Mesenchymal stem cell (in vitro differentiated cells and primary cell): ENCODE measurements around the gene TNFSF9.
"Not testable (repeated sequence)": the region's sequence is repeated elsewhere in the genome, so short reads cannot be mapped to it uniquely, and the experiment has no call there.

ENCODE experiments used
- DNase-seq: peaks from one replicate; pipeline ENCODE4 v3.0.0-alpha.2; 2013
- H2AFZ ChIP-seq: one replicate; pipeline ENCODE4 v1.6.1; 2013; ENCODE audit warnings: low read depth, mild to moderate bottlenecking, control low read depth, inconsistent platforms, low read length, moderate library complexity
- H2AK5ac ChIP-seq: 2 replicates; pipeline ENCODE4 v1.6.1; 2013; ENCODE audit warnings: low read length, moderate library complexity, mild to moderate bottlenecking, inconsistent platforms; ENCODE audit not compliant: severe bottlenecking
- H2BK120ac ChIP-seq: one replicate; pipeline ENCODE4 v1.6.1; 2013; ENCODE audit warnings: low read depth, mild to moderate bottlenecking, inconsistent platforms, low read length, moderate library complexity
- H2BK12ac ChIP-seq, 2 experiments: one replicate each; pipeline ENCODE4 v1.6.1; 2013; ENCODE audit warnings: inconsistent platforms in 2 of 2, low read length in 2 of 2, mild to moderate bottlenecking in 2 of 2, moderate library complexity in 2 of 2, control low read depth in 1 of 2
- H2BK15ac ChIP-seq: one replicate; pipeline ENCODE4 v1.6.1; 2013; ENCODE audit warnings: mild to moderate bottlenecking, low read depth, inconsistent platforms; ENCODE audit not compliant: poor library complexity, severe bottlenecking
- H2BK5ac ChIP-seq: 2 replicates; pipeline ENCODE4 v1.6.1; 2013; ENCODE audit warnings: low read depth, mild to moderate bottlenecking, low read length, control low read depth, inconsistent platforms; ENCODE audit not compliant: poor library complexity, severe bottlenecking
- H3K14ac ChIP-seq, 2 experiments: one replicate each; pipeline ENCODE4 v1.6.1; 2013; ENCODE audit warnings: inconsistent platforms in 2 of 2, low read length in 2 of 2, control low read depth in 1 of 2, mild to moderate bottlenecking in 1 of 2, moderate library complexity in 1 of 2
- H3K18ac ChIP-seq, 2 experiments: one replicate each; pipeline ENCODE4 v1.6.1; 2013; ENCODE audit warnings: inconsistent platforms in 2 of 2, low read length in 2 of 2, control low read depth in 1 of 2, low read depth in 1 of 2, mild to moderate bottlenecking in 1 of 2
- H3K23ac ChIP-seq, 2 experiments: one replicate each; pipeline ENCODE4 v1.6.1; 2013; ENCODE audit warnings: inconsistent platforms in 2 of 2, low read length in 2 of 2, mild to moderate bottlenecking in 2 of 2, moderate library complexity in 2 of 2, control low read depth in 1 of 2
- H3K27ac ChIP-seq: 2 replicates; pipeline ENCODE4 v1.5.1; 2013; ENCODE audit warnings: mild to moderate bottlenecking, moderate library complexity, low read length, control low read depth, inconsistent platforms; ENCODE audit not compliant: poor library complexity, severe bottlenecking
- H3K27me3 ChIP-seq, 2 experiments: 2 replicates each; pipeline versions ENCODE4 v1.6.1 to v1.7.0; 2013; ENCODE audit warnings: low read length in 2 of 2, mild to moderate bottlenecking in 2 of 2, moderate library complexity in 2 of 2, control low read depth in 1 of 2, inconsistent platforms in 1 of 2; ENCODE audit not compliant: control insufficient read depth in 1 of 2, insufficient read depth in 1 of 2
- H3K36me3 ChIP-seq, 2 experiments: 2 replicates each; pipeline versions ENCODE4 v1.6.1 to v1.7.0; 2013; ENCODE audit warnings: low read length in 2 of 2, control low read depth in 1 of 2, inconsistent platforms in 1 of 2, low read depth in 1 of 2, mild to moderate bottlenecking in 1 of 2; ENCODE audit not compliant: insufficient read depth in 2 of 2, control insufficient read depth in 1 of 2
- H3K4ac ChIP-seq, 2 experiments: one replicate each; pipeline ENCODE4 v1.6.1; 2013; ENCODE audit warnings: inconsistent platforms in 2 of 2, low read length in 2 of 2, mild to moderate bottlenecking in 2 of 2, moderate library complexity in 2 of 2, control low read depth in 1 of 2, low read depth in 1 of 2
- H3K4me1 ChIP-seq: 2 replicates; pipeline ENCODE4 v1.6.1; 2013; ENCODE audit warnings: low read depth, low read length, control low read depth; ENCODE audit not compliant: control insufficient read depth, insufficient read depth
- H3K4me2 ChIP-seq: 2 replicates; pipeline ENCODE4 v1.6.1; 2013; ENCODE audit warnings: low read length, mild to moderate bottlenecking, inconsistent platforms; ENCODE audit not compliant: poor library complexity, severe bottlenecking
- H3K4me3 ChIP-seq, 2 experiments: 2 replicates each; pipeline versions ENCODE4 v1.5.1 to v1.7.0; 2013; ENCODE audit warnings: low read length in 2 of 2, mild to moderate bottlenecking in 2 of 2, control low read depth in 1 of 2, low read depth in 1 of 2; ENCODE audit not compliant: insufficient read depth in 1 of 2
- H3K79me1 ChIP-seq: replicated peaks from 2 replicates; pipeline ENCODE4 v1.6.1; 2013; ENCODE audit warnings: mild to moderate bottlenecking, control low read depth, low read length, inconsistent platforms; ENCODE audit not compliant: poor library complexity, severe bottlenecking
- H3K9ac ChIP-seq: 2 replicates; pipeline ENCODE4 v1.7.0; 2013; ENCODE audit warnings: mild to moderate bottlenecking, low read length, moderate library complexity
- H3K9me3 ChIP-seq: 2 replicates; pipeline ENCODE4 v1.7.0; 2013; ENCODE audit warnings: mild to moderate bottlenecking, low read length; ENCODE audit not compliant: control insufficient read depth
- H4K8ac ChIP-seq: one replicate; pipeline ENCODE4 v1.6.1; 2013; ENCODE audit warnings: inconsistent platforms, mild to moderate bottlenecking, low read length, moderate library complexity
- H4K91ac ChIP-seq: one replicate; pipeline ENCODE4 v1.6.1; 2013; ENCODE audit warnings: mild to moderate bottlenecking, low read length, inconsistent platforms
- WGBS: methylation state at CpG from one replicate; pipeline ENCODE4 v1.1.7; 2013; ENCODE audit warnings: mixed read lengths; 5-methylcytosine and 5-hydroxymethylcytosine counted together

The TNFSF9 gene

GRCh38 chr19:6543866-6544347 is 13.1 kb downstream of the TNFSF9 start:
- H2BK15ac ChIP-seq, result no peak overlapping the region
- H3K27me3 ChIP-seq, result peaks cover 0 to 16% of the 10 kb centered on the region in 2 experiments
- H3K27ac ChIP-seq, result no peak overlapping the region
- H3K36me3 ChIP-seq, result no peaks in the 10 kb centered on the region
- DNase-seq, result no peak
- no peak overlapping the region for H3K4ac ChIP-seq
- no peak overlapping the region for H2AFZ ChIP-seq
- H3K79me1 ChIP-seq, result no peaks in the 10 kb centered on the region
- H3K4me2 ChIP-seq, result no peak overlapping the region
- H2BK12ac ChIP-seq, result no peak overlapping the region
- no peaks in the 10 kb centered on the region for H3K9me3 ChIP-seq
- H3K9ac ChIP-seq, result no peak overlapping the region
- H3K23ac ChIP-seq, result no peak overlapping the region
- no peak overlapping the region for H4K91ac ChIP-seq
- 88% methylated on average over 11 of the region's 11 CpGs for WGBS
- H4K8ac ChIP-seq, result no peak overlapping the region
- no peak overlapping the region for H3K18ac ChIP-seq
- no peak overlapping the region for H2BK5ac ChIP-seq
- no peak overlapping the region for H3K14ac ChIP-seq
- no peak overlapping the region for H3K4me3 ChIP-seq
- no peak overlapping the region for H2AK5ac ChIP-seq
- no peak overlapping the region for H2BK120ac ChIP-seq
- no peaks in the 10 kb centered on the region for H3K4me1 ChIP-seq

GRCh38 chr19:6550679-6551078 is 19.9 kb downstream of the TNFSF9 start:
- not testable (repeated sequence) for H3K18ac ChIP-seq, H3K4ac ChIP-seq, H3K14ac ChIP-seq, H3K4me1 ChIP-seq, H3K4me2 ChIP-seq, H3K36me3 ChIP-seq, H3K4me3 ChIP-seq, H2BK120ac ChIP-seq, H4K8ac ChIP-seq, H3K23ac ChIP-seq, H3K79me1 ChIP-seq, H3K27ac ChIP-seq, H2AFZ ChIP-seq, H2BK5ac ChIP-seq, DNase-seq, H2BK15ac ChIP-seq, H4K91ac ChIP-seq, H3K9ac ChIP-seq, H2BK12ac ChIP-seq, H3K9me3 ChIP-seq, H2AK5ac ChIP-seq
- H3K27me3 ChIP-seq, result peaks cover 6 to 20% of the 10 kb centered on the region in 2 experiments
- WGBS, result 81% methylated on average over 6 of the region's 6 CpGs

GRCh38 chr19:6551091-6551490 is 20.3 kb downstream of the TNFSF9 start:
- Histone ChIP-seq H3K23ac (no peak overlapping the region), H3K9me3 (no peaks in the 10 kb centered on the region), H2AFZ (no peak overlapping the region), H4K91ac (no peak overlapping the region), H2BK5ac (no peak overlapping the region), H2BK15ac (peak overlapping the region; percentile 19), H3K36me3 (no peaks in the 10 kb centered on the region), H2BK120ac (no peak overlapping the region), H3K14ac (no peak overlapping the region), H2BK12ac (no peak overlapping the region), H3K79me1 (no peaks in the 10 kb centered on the region), H3K4me3 (no peak overlapping the region), H3K18ac (no peak overlapping the region), H3K4ac (no peak overlapping the region), H3K4me1 (peaks cover 4% of the 10 kb centered on the region), H2AK5ac (no peak overlapping the region), H4K8ac (no peak overlapping the region), H3K27me3 (peaks cover 6 to 21% of the 10 kb centered on the region in 2 experiments), H3K27ac (no peak overlapping the region), H3K4me2 (no peak overlapping the region), H3K9ac (no peak overlapping the region)
- no peak for DNase-seq
- 65% methylated on average over 3 of the region's 3 CpGs for WGBS

- no peak overlapping the region for H2BK15ac ChIP-seq
- H3K9me3 ChIP-seq, result no peaks in the 10 kb centered on the region
- DNase-seq, result no peak
- H3K9ac ChIP-seq, result no peak overlapping the region
- 41% methylated on average over 24 of the region's 28 CpGs for WGBS
- no peak overlapping the region for H3K18ac ChIP-seq
- no peaks in the 10 kb centered on the region for H3K36me3 ChIP-seq
- no peak overlapping the region for H4K91ac ChIP-seq
- no peak overlapping the region for H3K4ac ChIP-seq
- H3K4me3 ChIP-seq, result no peak overlapping the region
- H2BK120ac ChIP-seq, result no peak overlapping the region
- no peak overlapping the region for H3K4me2 ChIP-seq
- H2AFZ ChIP-seq, result peak overlapping the region; percentile 88
- no peak overlapping the region for H2BK5ac ChIP-seq
- no peak overlapping the region for H3K27ac ChIP-seq
- no peak overlapping the region for H2AK5ac ChIP-seq
- H3K23ac ChIP-seq, result no peak overlapping the region
- peaks cover 4% of the 10 kb centered on the region for H3K4me1 ChIP-seq
- H4K8ac ChIP-seq, result no peak overlapping the region
- no peaks in the 10 kb centered on the region for H3K79me1 ChIP-seq
- no peak overlapping the region for H2BK12ac ChIP-seq
- no peak overlapping the region for H3K14ac ChIP-seq
- peaks cover 6 to 15% of the 10 kb centered on the region in 2 experiments for H3K27me3 ChIP-seq
Observed at GRCh38 chr19:6551607-6552450, 21.0 kb downstream of the TNFSF9 start.
